DMS114 treated with DMSO at 0.1 percent for 48 hours (cell line): ENCODE results near the gene KDM5A.
"Not testable (repeated sequence)": the region's sequence is repeated elsewhere in the genome, so short reads cannot be mapped to it uniquely, and the experiment has no call there.

Experiments used
- DNase-seq: peaks from one replicate; lab custom pipeline; 2025; ENCODE audit not compliant: unreplicated experiment; lab: John Stamatoyannopoulos, UW

KDM5A gene

GRCh38 chr12:389142-390096, at the start of gene KDM5A:
Gene KDM5A (minus strand): TSS chr12:389320. CDS start chr12:389091, 229 bp downstream.
- no peak for DNase-seq

GRCh38 chr12:435737-436136, 46.6 kb upstream of the KDM5A start:
- DNase-seq = not testable (repeated sequence)

- DNase-seq = no peak
Observed at GRCh38 chr12:422526-422925, 33.4 kb upstream of the KDM5A start.

GRCh38 chr12:418432-418831, 29.3 kb upstream of the KDM5A start:
- no peak for DNase-seq

GRCh38 chr12:414859-415258, 25.7 kb upstream of the KDM5A start:
- DNase-seq = no peak

GRCh38 chr12:402029-402389, 12.9 kb upstream of the KDM5A start:
- DNase-seq = no peak

GRCh38 chr12:401235-402028, 12.3 kb upstream of the KDM5A start, which contains the start of gene CCDC77:
Gene CCDC77 (plus strand): TSS chr12:401644. CDS start chr12:409384, 7,740 bp downstream.
- no peak for DNase-seq

GRCh38 chr12:400828-401227, 11.7 kb upstream of the KDM5A start:
- DNase-seq = no peak

GRCh38 chr12:388541-389141, 479 bp downstream of the KDM5A start:
- no peak for DNase-seq

GRCh38 chr12:388012-388411, 1.1 kb downstream of the KDM5A start:
- DNase-seq = no peak

- DNase-seq = no peak
Observed at GRCh38 chr12:386651-387050, 2.5 kb downstream of the KDM5A start.

- DNase-seq = not testable (repeated sequence)
Observed at GRCh38 chr12:370739-371485, 18.2 kb downstream of the KDM5A start.

- no peak for DNase-seq
Observed at GRCh38 chr12:367972-368371, 21.1 kb downstream of the KDM5A start.

GRCh38 chr12:366820-367219, 22.3 kb downstream of the KDM5A start:
- DNase-seq = no peak

GRCh38 chr12:359091-359490, 30.0 kb downstream of the KDM5A start:
- no peak for DNase-seq

- no peak for DNase-seq
Observed at GRCh38 chr12:356276-356988, 32.7 kb downstream of the KDM5A start.

GRCh38 chr12:351197-351596, 37.9 kb downstream of the KDM5A start:
- not testable (repeated sequence) for DNase-seq

GRCh38 chr12:349625-350024, 39.5 kb downstream of the KDM5A start:
- not testable (repeated sequence) for DNase-seq

GRCh38 chr12:343036-343435, 46.1 kb downstream of the KDM5A start:
- DNase-seq = not testable (repeated sequence)

GRCh38 chr12:337039-337438, 52.1 kb downstream of the KDM5A start:
- no peak for DNase-seq
